ENCODE results near the gene GLIS1.

DNA sequence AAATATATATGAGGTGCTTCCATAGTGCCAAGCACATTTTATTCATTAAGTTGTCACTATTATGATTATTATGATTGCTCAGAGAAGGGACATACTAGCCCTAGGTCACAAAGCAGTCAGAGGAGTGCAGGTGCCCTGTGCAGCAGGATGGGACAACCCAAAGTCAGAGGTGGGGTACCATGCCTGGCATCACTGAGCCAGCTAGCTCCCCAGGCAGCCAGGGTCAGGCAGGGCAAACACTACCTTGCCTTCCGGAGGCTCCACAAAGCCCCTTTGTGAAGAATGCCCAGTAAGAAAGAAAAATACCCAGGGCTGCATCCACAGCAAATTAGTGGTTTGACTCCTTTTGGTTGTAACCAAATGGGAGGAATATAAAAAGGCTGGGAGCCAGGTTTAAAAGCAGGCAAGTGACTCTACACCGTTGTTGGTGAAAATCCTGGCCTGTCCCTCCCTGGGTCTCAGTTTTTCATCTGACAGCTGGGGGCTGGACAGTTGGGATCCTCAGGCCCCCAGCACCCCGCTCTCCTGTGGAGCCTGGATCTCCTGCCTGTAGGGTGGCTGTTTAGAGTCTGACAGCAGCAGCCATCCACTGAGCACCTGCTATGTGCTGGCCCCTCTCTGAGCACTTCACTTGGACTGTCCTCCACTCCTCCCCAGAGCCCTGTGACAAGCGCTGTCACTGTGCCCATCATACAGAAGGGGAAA is 98.8 kb downstream of the GLIS1 start:
- TF ChIP-seq CHD2 (IDR thresholded peaks at IDR 0.05; ENCODE audit: low read length) = no peak
- TF ChIP-seq ASH2L (IDR thresholded peaks at IDR 0.05; ENCODE audit: low read length) = no peak

Data from H1 (cell line).